MM.1S (cell line): ENCODE results near the gene TNXB.

Experiments used
- CTCF ChIP-seq: fragments of 300-600 bp; sonication (generic); IDR thresholded peaks from 2 replicates; pipeline ENCODE4 v1.5.1; 2016; ENCODE audit warnings: antibody characterized with exemption, low read length, mixed read lengths
- EZH2 ChIP-seq: fragments of 300-600 bp; sonication (generic); optimal IDR thresholded peaks from 2 replicates; pipeline ENCODE3; 2017; ENCODE audit warnings: low read depth, mild to moderate bottlenecking, antibody characterized with exemption, low read length, mixed read lengths

- no peak for TF ChIP-seq EZH2
- no peak for TF ChIP-seq CTCF
Measured at GRCh38 chr6:32111424-32112066, 2.4 kb upstream of the TNXB start.
